Measurements from ENCODE around the gene PRKG2.
A peak's percentile ranks its signal among the peaks of the same experiment; 100 is the strongest.

Gene PRKG2

GRCh38 chr4:81137894-81138293 is 77.1 kb downstream of the PRKG2 start:
- H3K4me3 ChIP-seq (ENCODE audit: low read depth, low read length) = no peak overlapping the region
- ChIA-PET POLR2A (no interaction called here), CTCF (no interaction called here)
- TF ChIP-seq, protein P1, sequence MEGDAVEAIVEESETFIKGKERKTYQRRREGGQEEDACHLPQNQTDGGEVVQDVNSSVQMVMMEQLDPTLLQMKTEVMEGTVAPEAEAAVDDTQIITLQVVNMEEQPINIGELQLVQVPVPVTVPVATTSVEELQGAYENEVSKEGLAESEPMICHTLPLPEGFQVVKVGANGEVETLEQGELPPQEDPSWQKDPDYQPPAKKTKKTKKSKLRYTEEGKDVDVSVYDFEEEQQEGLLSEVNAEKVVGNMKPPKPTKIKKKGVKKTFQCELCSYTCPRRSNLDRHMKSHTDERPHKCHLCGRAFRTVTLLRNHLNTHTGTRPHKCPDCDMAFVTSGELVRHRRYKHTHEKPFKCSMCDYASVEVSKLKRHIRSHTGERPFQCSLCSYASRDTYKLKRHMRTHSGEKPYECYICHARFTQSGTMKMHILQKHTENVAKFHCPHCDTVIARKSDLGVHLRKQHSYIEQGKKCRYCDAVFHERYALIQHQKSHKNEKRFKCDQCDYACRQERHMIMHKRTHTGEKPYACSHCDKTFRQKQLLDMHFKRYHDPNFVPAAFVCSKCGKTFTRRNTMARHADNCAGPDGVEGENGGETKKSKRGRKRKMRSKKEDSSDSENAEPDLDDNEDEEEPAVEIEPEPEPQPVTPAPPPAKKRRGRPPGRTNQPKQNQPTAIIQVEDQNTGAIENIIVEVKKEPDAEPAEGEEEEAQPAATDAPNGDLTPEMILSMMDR (IDR thresholded peaks at IDR 0.05; ENCODE audit: insufficient read depth, low read length, missing control alignments) = no peak
- DNase-seq (ENCODE audit: low read depth, low spot score) = no peak

- ChIA-PET CTCF (no interaction called here), POLR2A (no interaction called here)
- H3K4me3 ChIP-seq (ENCODE audit: low read depth, low read length) = no peak overlapping the region
- TF ChIP-seq, protein P1 (IDR thresholded peaks at IDR 0.05; ENCODE audit: insufficient read depth, low read length, missing control alignments) = no peak
- DNase-seq (ENCODE audit: low read depth, low spot score) = no peak
Observed at GRCh38 chr4:81137446-81137845, 77.6 kb downstream of the PRKG2 start.

GRCh38 chr4:81136161-81136905 is 78.7 kb downstream of the PRKG2 start:
- POLR2A ChIA-PET = no interaction called here
- TF ChIP-seq, protein P1 (IDR thresholded peaks at IDR 0.05; ENCODE audit: insufficient read depth, low read length, missing control alignments) = no peak
- CTCF ChIA-PET = no interaction called here
- no peak overlapping the region for H3K4me3 ChIP-seq (ENCODE audit: low read depth, low read length)
- peak; percentile 50 for DNase-seq (ENCODE audit: low read depth, low spot score)

GRCh38 chr4:81135501-81135900 is 79.5 kb downstream of the PRKG2 start:
- ChIA-PET CTCF (no interaction called here), POLR2A (no interaction called here)
- no peak overlapping the region for H3K4me3 ChIP-seq (ENCODE audit: low read depth, low read length)
- no peak for DNase-seq (ENCODE audit: low read depth, low spot score)
- TF ChIP-seq, protein P1 (IDR thresholded peaks at IDR 0.05; ENCODE audit: insufficient read depth, low read length, missing control alignments) = no peak

DNA sequence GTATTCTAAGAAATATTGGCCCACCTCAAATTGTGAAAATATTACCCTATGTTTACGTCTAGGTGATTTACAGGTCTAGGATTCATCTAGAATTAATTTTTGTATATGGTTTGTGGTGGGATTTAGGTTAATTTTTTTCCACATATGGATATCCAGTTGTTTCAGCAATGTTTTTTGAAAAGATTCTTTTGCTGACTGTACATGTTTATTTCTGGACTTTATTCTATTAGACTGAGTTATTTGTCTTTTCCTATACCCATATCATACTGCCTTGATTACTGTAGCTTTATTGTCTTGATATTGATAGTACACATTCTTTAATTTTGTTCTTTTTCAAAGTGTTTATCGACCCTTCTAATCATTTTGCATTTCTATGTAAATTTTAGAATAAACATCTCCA is 83.5 kb downstream of the PRKG2 start:
- DNase-seq (ENCODE audit: low read depth, low spot score) = no peak
- CTCF ChIA-PET = interaction anchor here (1.5 kb wide), 1 partner anchor 60 kb away, joined by 4 read pairs; no protein-coding TSS in a partner anchor
- TF ChIP-seq, protein P1 (IDR thresholded peaks at IDR 0.05; ENCODE audit: insufficient read depth, low read length, missing control alignments) = no peak
- POLR2A ChIA-PET = no interaction called here
- no peak overlapping the region for H3K4me3 ChIP-seq (ENCODE audit: low read depth, low read length)

- POLR2A ChIA-PET = no interaction called here
- H3K4me3 ChIP-seq (ENCODE audit: low read depth, low read length) = no peak overlapping the region
- TF ChIP-seq, protein P1 (IDR thresholded peaks at IDR 0.05; ENCODE audit: insufficient read depth, low read length, missing control alignments) = no peak
- CTCF ChIA-PET = interaction anchor here (1.5 kb wide), 1 partner anchor 60 kb away, joined by 4 read pairs; no protein-coding TSS in a partner anchor
- DNase-seq (ENCODE audit: low read depth, low spot score) = no peak
Observed at GRCh38 chr4:81131066-81131465, 84.0 kb downstream of the PRKG2 start.
